ENCODE data around the gene GLT1D1.

GLT1D1 gene

GRCh38 chr12:128992550-128992949, 139.3 kb downstream of the GLT1D1 start:
- H3K79me2 ChIP-seq (ENCODE audit: insufficient read depth, low read length) = no peaks in the 10 kb centered on the region
- H3K4me3 ChIP-seq (ENCODE audit: low read depth in 1 of 2, low read length in 2 of 2) = no peak overlapping the region
- no peak for TF ChIP-seq EZH2 (IDR thresholded peaks at IDR 0.05; ENCODE audit: borderline replicate concordance, low read depth, low read length, severe bottlenecking)
- no peak for TF ChIP-seq CTCF (IDR thresholded peaks at IDR 0.05; ENCODE audit: borderline replicate concordance, extremely low read depth, low read length, poor library complexity, severe bottlenecking)
- ATAC-seq (ENCODE audit: insufficient read depth, low read depth) (no peak), DNase-seq (no peak)
- H3K27ac ChIP-seq (ENCODE audit: low read length) = no peak overlapping the region
- no peaks in the 10 kb centered on the region for H3K9me3 ChIP-seq (ENCODE audit: insufficient read depth, low read length, severe bottlenecking)
- H2AFZ ChIP-seq (ENCODE audit: low read depth, low read length) = no peak overlapping the region
- H3K27me3 ChIP-seq (ENCODE audit: insufficient read depth, low read length, poor library complexity) = no peaks in the 10 kb centered on the region
- H4K20me1 ChIP-seq (ENCODE audit: insufficient read depth, low read length) = no peaks in the 10 kb centered on the region
- no peaks in the 10 kb centered on the region for H3K36me3 ChIP-seq (ENCODE audit: insufficient read depth, low read length)
- H3K4me1 ChIP-seq (ENCODE audit: insufficient read depth, low read length) = no peaks in the 10 kb centered on the region
- no peak overlapping the region for H3K9ac ChIP-seq (ENCODE audit: low read depth, low read length)
- no peak overlapping the region for H3K4me2 ChIP-seq (ENCODE audit: insufficient read depth, low read length)

GRCh38 chr12:128994856-128995255, 141.6 kb downstream of the GLT1D1 start:
- no peak for TF ChIP-seq CTCF (IDR thresholded peaks at IDR 0.05; ENCODE audit: borderline replicate concordance, extremely low read depth, low read length, poor library complexity, severe bottlenecking)
- no peak for TF ChIP-seq EZH2 (IDR thresholded peaks at IDR 0.05; ENCODE audit: borderline replicate concordance, low read depth, low read length, severe bottlenecking)
- Histone ChIP-seq H2AFZ (ENCODE audit: low read depth, low read length) (no peak overlapping the region), H3K4me3 (ENCODE audit: low read depth in 1 of 2, low read length in 2 of 2) (no peak overlapping the region), H3K79me2 (ENCODE audit: insufficient read depth, low read length) (no peaks in the 10 kb centered on the region), H3K9ac (ENCODE audit: low read depth, low read length) (no peak overlapping the region), H3K4me2 (ENCODE audit: insufficient read depth, low read length) (no peak overlapping the region), H3K9me3 (ENCODE audit: insufficient read depth, low read length, severe bottlenecking) (no peaks in the 10 kb centered on the region), H3K27me3 (ENCODE audit: insufficient read depth, low read length, poor library complexity) (no peaks in the 10 kb centered on the region), H4K20me1 (ENCODE audit: insufficient read depth, low read length) (no peaks in the 10 kb centered on the region), H3K27ac (ENCODE audit: low read length) (no peak overlapping the region), H3K36me3 (ENCODE audit: insufficient read depth, low read length) (no peaks in the 10 kb centered on the region), H3K4me1 (ENCODE audit: insufficient read depth, low read length) (no peaks in the 10 kb centered on the region)
- no peak for ATAC-seq (ENCODE audit: insufficient read depth, low read depth)
- no peak for DNase-seq

GRCh38 chr12:128995619-128996018, 142.3 kb downstream of the GLT1D1 start:
- no peaks in the 10 kb centered on the region for H3K79me2 ChIP-seq (ENCODE audit: insufficient read depth, low read length)
- ATAC-seq (ENCODE audit: insufficient read depth, low read depth) (no peak), DNase-seq (no peak)
- no peak overlapping the region for H3K27ac ChIP-seq (ENCODE audit: low read length)
- H3K27me3 ChIP-seq (ENCODE audit: insufficient read depth, low read length, poor library complexity) = no peaks in the 10 kb centered on the region
- no peaks in the 10 kb centered on the region for H4K20me1 ChIP-seq (ENCODE audit: insufficient read depth, low read length)
- no peak overlapping the region for H3K4me2 ChIP-seq (ENCODE audit: insufficient read depth, low read length)
- no peaks in the 10 kb centered on the region for H3K36me3 ChIP-seq (ENCODE audit: insufficient read depth, low read length)
- no peak for TF ChIP-seq CTCF (IDR thresholded peaks at IDR 0.05; ENCODE audit: borderline replicate concordance, extremely low read depth, low read length, poor library complexity, severe bottlenecking)
- no peak for TF ChIP-seq EZH2 (IDR thresholded peaks at IDR 0.05; ENCODE audit: borderline replicate concordance, low read depth, low read length, severe bottlenecking)
- no peaks in the 10 kb centered on the region for H3K9me3 ChIP-seq (ENCODE audit: insufficient read depth, low read length, severe bottlenecking)
- no peaks in the 10 kb centered on the region for H3K4me1 ChIP-seq (ENCODE audit: insufficient read depth, low read length)
- H3K4me3 ChIP-seq (ENCODE audit: low read depth in 1 of 2, low read length in 2 of 2) = no peak overlapping the region
- no peak overlapping the region for H3K9ac ChIP-seq (ENCODE audit: low read depth, low read length)
- H2AFZ ChIP-seq (ENCODE audit: low read depth, low read length) = no peak overlapping the region

- no peak for TF ChIP-seq EZH2 (IDR thresholded peaks at IDR 0.05; ENCODE audit: borderline replicate concordance, low read depth, low read length, severe bottlenecking)
- no peak for TF ChIP-seq CTCF (IDR thresholded peaks at IDR 0.05; ENCODE audit: borderline replicate concordance, extremely low read depth, low read length, poor library complexity, severe bottlenecking)
- no peaks in the 10 kb centered on the region for H3K27me3 ChIP-seq (ENCODE audit: insufficient read depth, low read length, poor library complexity)
- ATAC-seq (ENCODE audit: insufficient read depth, low read depth) = no peak
Measured at GRCh38 chr12:129001826-129002225, 148.5 kb downstream of the GLT1D1 start.

More at GRCh38 chr12:129001826-129002225, 148.5 kb downstream of the GLT1D1 start:
- Histone ChIP-seq H3K79me2 (ENCODE audit: insufficient read depth, low read length) (no peaks in the 10 kb centered on the region), H3K4me1 (ENCODE audit: insufficient read depth, low read length) (no peaks in the 10 kb centered on the region), H3K9ac (ENCODE audit: low read depth, low read length) (no peak overlapping the region), H3K9me3 (ENCODE audit: insufficient read depth, low read length, severe bottlenecking) (no peaks in the 10 kb centered on the region), H3K27ac (ENCODE audit: low read length) (no peak overlapping the region), H2AFZ (ENCODE audit: low read depth, low read length) (no peak overlapping the region), H3K4me3 (ENCODE audit: low read depth in 1 of 2, low read length in 2 of 2) (no peak overlapping the region), H4K20me1 (ENCODE audit: insufficient read depth, low read length) (no peaks in the 10 kb centered on the region), H3K36me3 (ENCODE audit: insufficient read depth, low read length) (no peaks in the 10 kb centered on the region), H3K4me2 (ENCODE audit: insufficient read depth, low read length) (no peak overlapping the region)
- DNase-seq = no peak

All from DND-41 (cell line).